IPS DF 19.7 (cell line): ENCODE results near the gene STAB1.

Source experiments
- DNase-seq: peaks from one replicate; pipeline ENCODE4 v3.0.0-alpha.2; 2013; ENCODE audit warnings: low read depth, low spot score

Gene STAB1

GRCh38 chr3:52461874-52462273 is 33.3 kb upstream of the STAB1 start:
- no peak for DNase-seq

GRCh38 chr3:52463416-52463815 is 31.7 kb upstream of the STAB1 start:
- no peak for DNase-seq

- DNase-seq = no peak
These were observed 26.8 kb upstream of the STAB1 start for GRCh38 chr3:52468336-52468735.

- no peak for DNase-seq
These were observed 26.1 kb upstream of the STAB1 start for GRCh38 chr3:52469001-52469400.

GRCh38 chr3:52470920-52471319 is 24.2 kb upstream of the STAB1 start:
- no peak for DNase-seq

GRCh38 chr3:52471371-52472238 is 23.5 kb upstream of the STAB1 start:
- no peak for DNase-seq

- no peak for DNase-seq
These were observed 22.7 kb upstream of the STAB1 start for GRCh38 chr3:52472239-52473000.

GRCh38 chr3:52473026-52473425 is 22.1 kb upstream of the STAB1 start:
- DNase-seq = no peak

- DNase-seq = no peak
These were observed 17.9 kb upstream of the STAB1 start for GRCh38 chr3:52477076-52477795.

GRCh38 chr3:52477796-52478095 is 17.4 kb upstream of the STAB1 start:
- no peak for DNase-seq

GRCh38 chr3:52479037-52479876 is 15.9 kb upstream of the STAB1 start:
- no peak for DNase-seq

- no peak for DNase-seq
These were observed 15.1 kb upstream of the STAB1 start for GRCh38 chr3:52479877-52480575.

GRCh38 chr3:52480768-52481715 is 14.1 kb upstream of the STAB1 start:
- no peak for DNase-seq

GRCh38 chr3:52481819-52482521 is 13.2 kb upstream of the STAB1 start:
- DNase-seq = peak; percentile 35

- no peak for DNase-seq
These were observed 12.1 kb upstream of the STAB1 start for GRCh38 chr3:52483081-52483480.

- no peak for DNase-seq
These were observed 11.4 kb upstream of the STAB1 start for GRCh38 chr3:52483577-52484381.

GRCh38 chr3:52484680-52485461 is 10.3 kb upstream of the STAB1 start:
- no peak for DNase-seq
